ENCODE measurements around the gene GCSAML. TPM values are rescaled to one million over a fixed set of nuclear protein-coding genes. Genes with fewer than 3 reads are reported as not detected.

Gene GCSAML
- total and polyA plus RNA-seq, 2 of the 4 experiments (the other 2 are of a cell fraction): not detected

- Histone ChIP-seq H2BK20ac (ENCODE audit: low read depth, low read length) (no peak overlapping the region), H4K91ac (ENCODE audit: insufficient read depth, low read depth, low read length) (no peak overlapping the region), H4K20me1 (ENCODE audit: insufficient read depth, low read length) (no peaks in the 10 kb centered on the region), H3K27me3 (ENCODE audit: control insufficient read depth, insufficient read depth, low read length) (no peaks in the 10 kb centered on the region), H2AK9ac (replicated peaks; ENCODE audit: low read depth, low read length, poor library complexity) (no peak overlapping the region), H3K4ac (ENCODE audit: low read depth, low read length) (no peak overlapping the region), H3K56ac (ENCODE audit: extremely low read depth, insufficient read depth, low read length) (no peak overlapping the region), H4K8ac (ENCODE audit: low read depth in 2 of 2, low read length in 2 of 2) (no peak overlapping the region), H2BK120ac (ENCODE audit: low read depth, low read length) (no peak overlapping the region), H3K9me1 (ENCODE audit: insufficient read depth, low read length) (no peaks in the 10 kb centered on the region), H3K9ac (ENCODE audit: low read depth, low read length) (no peak overlapping the region), H3K14ac (replicated peaks; ENCODE audit: low read depth, low read length) (no peak overlapping the region), H3K27ac (ENCODE audit: insufficient read depth, low read length) (no peak overlapping the region), H3K9me3 (ENCODE audit: control insufficient read depth, insufficient read depth, low read length) (peaks cover 13% of the 10 kb centered on the region; the same call in 1 of the 2 replicates), H2BK5ac (ENCODE audit: low read depth, low read length, poor library complexity, severe bottlenecking) (no peak overlapping the region), H4K5ac (ENCODE audit: low read depth, low read length) (no peak overlapping the region), H2AK5ac (ENCODE audit: low read depth, low read length) (no peak overlapping the region), H3K36me3 (ENCODE audit: control insufficient read depth, insufficient read depth, low read length) (no peaks in the 10 kb centered on the region), H3K4me2 (ENCODE audit: low read depth, low read length) (no peak overlapping the region), H3K4me1 (ENCODE audit: control insufficient read depth, insufficient read depth, low read length) (no peaks in the 10 kb centered on the region), H3K23ac (ENCODE audit: low read depth, low read length) (no peak overlapping the region), H3K79me1 (ENCODE audit: low read depth in 1 of 2, low read length in 2 of 2) (no peaks in the 10 kb centered on the region), H3K18ac (ENCODE audit: low read depth, low read length) (no peak overlapping the region), H3K4me3 (ENCODE audit: insufficient read depth, low read depth, low read length) (no peak overlapping the region), H2AFZ (replicated peaks; ENCODE audit: low read length, poor library complexity) (no peak overlapping the region), H2BK15ac (ENCODE audit: low read depth, low read length) (no peak overlapping the region)
- in situ Hi-C loops (cut with MboI; ENCODE audit: low sequenced_read_pairs) (no loop called here), intact Hi-C loops (cut with micrococcal nuclease) (no loop called here), dilution Hi-C loops (cut with HindIII; ENCODE audit: low sequenced_read_pairs, unreplicated experiment) (no loop called here)
- CTCF ChIA-PET: no interaction called here
- no TSS peak for BruUV-seq (replicated peaks)
- DNase-seq (no peak), ATAC-seq (ENCODE audit: low read depth) (no peak)
- TF ChIP-seq CTCF (conservative IDR thresholded peaks at IDR 0.05; ENCODE audit: low read depth, low read length) (no peak), RFX5 (IDR thresholded peaks at IDR 0.05; ENCODE audit: low read depth, low read length) (no peak), NFE2L2 (IDR thresholded peaks at IDR 0.05; ENCODE audit: low read depth, low read length) (no peak), RCOR1 (IDR thresholded peaks at IDR 0.05; ENCODE audit: insufficient replicate concordance, low read length) (no peak), SMC3 (IDR thresholded peaks at IDR 0.05; ENCODE audit: low read depth, low read length) (no peak), POLR2A (IDR thresholded peaks at IDR 0.05; ENCODE audit: low read depth, low read length) (no peak), BHLHE40 (IDR thresholded peaks at IDR 0.05; ENCODE audit: low read depth, low read length) (no peak), RAD21 (IDR thresholded peaks at IDR 0.05; ENCODE audit: low read length) (no peak), ELK1 (IDR thresholded peaks at IDR 0.05; ENCODE audit: borderline replicate concordance, low read depth, low read length) (no peak), CHD1 (IDR thresholded peaks at IDR 0.05; ENCODE audit: low read depth, low read length) (no peak), MAZ (IDR thresholded peaks at IDR 0.05; ENCODE audit: borderline replicate concordance, low read depth, low read length) (no peak), CEBPB (IDR thresholded peaks at IDR 0.05; ENCODE audit: low read depth, low read length) (no peak), MXI1 (IDR thresholded peaks at IDR 0.05; ENCODE audit: borderline replicate concordance, low read depth, low read length) (no peak), USF2 (IDR thresholded peaks at IDR 0.05; ENCODE audit: low read depth, low read length) (no peak), MAFK (IDR thresholded peaks at IDR 0.05; ENCODE audit: low read depth, low read length) (no peak)
- POLR2A ChIA-PET (ENCODE audit: unreplicated experiment): no interaction called here
- WGBS, 2 experiments (ENCODE audit: extremely low coverage in 2 of 2, insufficient read length in 1 of 2): 79% methylated on average over 13 of the region's 19 CpGs; no CpG with 5 or more reads in 1 of the 2 experiments
These were observed 30.4 kb upstream of the GCSAML start for GRCh38 chr1:247518613-247518891.
